HL-60 (cell line): ENCODE measurements around the gene TFPI.

ENCODE experiments used
- GABPA ChIP-seq: IDR thresholded peaks from 2 replicates; pipeline ENCODE4 v1.6.1; 2012; ENCODE audit warnings: low read depth
- POLR2AphosphoS5 ChIP-seq: IDR thresholded peaks from 2 replicates; pipeline ENCODE4 v1.6.1; 2012; ENCODE audit warnings: low read depth
- TF ChIP-seq, protein P1 (sequence below): IDR thresholded peaks from 2 replicates; pipeline ENCODE4 v1.6.1; 2012; ENCODE audit warnings: low read depth; ENCODE audit not compliant: insufficient replicate concordance
- TF ChIP-seq, protein P2 (sequence below): IDR thresholded peaks from one replicate; pipeline ENCODE4 v1.5.1; 2011; ENCODE audit warnings: low read length, control low read depth, inconsistent platforms; ENCODE audit not compliant: insufficient read depth

DNA sequence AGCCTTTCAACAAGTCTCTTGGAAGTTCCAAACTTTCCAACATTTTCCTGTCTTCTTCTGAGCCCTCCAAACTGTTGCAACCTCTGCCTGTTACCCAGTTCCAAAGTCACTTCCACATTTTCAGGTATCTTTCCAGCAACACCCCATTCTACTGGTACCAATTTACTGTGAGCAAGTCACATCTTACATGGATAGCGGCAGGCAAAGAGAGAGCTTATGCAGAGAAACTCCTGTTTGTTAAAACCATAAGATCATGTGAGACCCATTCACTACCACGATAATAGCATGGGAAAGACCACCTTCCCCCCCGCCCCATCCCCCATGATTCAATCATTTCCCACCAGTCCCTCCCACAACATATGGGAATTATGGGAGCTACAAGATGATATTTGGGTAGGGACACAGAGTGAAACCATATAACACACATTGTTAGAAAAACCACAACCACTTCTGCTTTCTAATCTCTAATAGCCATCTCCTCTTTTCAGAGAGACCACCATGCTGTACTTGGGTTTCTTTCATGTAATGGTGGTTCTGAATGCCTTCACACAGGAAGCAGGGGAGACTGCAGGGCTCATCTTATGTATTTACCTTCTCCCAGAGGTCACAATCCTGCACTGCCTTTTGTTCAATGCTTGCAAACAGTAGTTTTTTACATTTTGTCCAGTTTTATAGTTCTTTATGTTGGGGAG is 60.2 kb downstream of the TFPI start:
- TF ChIP-seq POLR2AphosphoS5 (no peak), GABPA (no peak)
- TF ChIP-seq, protein P1, sequence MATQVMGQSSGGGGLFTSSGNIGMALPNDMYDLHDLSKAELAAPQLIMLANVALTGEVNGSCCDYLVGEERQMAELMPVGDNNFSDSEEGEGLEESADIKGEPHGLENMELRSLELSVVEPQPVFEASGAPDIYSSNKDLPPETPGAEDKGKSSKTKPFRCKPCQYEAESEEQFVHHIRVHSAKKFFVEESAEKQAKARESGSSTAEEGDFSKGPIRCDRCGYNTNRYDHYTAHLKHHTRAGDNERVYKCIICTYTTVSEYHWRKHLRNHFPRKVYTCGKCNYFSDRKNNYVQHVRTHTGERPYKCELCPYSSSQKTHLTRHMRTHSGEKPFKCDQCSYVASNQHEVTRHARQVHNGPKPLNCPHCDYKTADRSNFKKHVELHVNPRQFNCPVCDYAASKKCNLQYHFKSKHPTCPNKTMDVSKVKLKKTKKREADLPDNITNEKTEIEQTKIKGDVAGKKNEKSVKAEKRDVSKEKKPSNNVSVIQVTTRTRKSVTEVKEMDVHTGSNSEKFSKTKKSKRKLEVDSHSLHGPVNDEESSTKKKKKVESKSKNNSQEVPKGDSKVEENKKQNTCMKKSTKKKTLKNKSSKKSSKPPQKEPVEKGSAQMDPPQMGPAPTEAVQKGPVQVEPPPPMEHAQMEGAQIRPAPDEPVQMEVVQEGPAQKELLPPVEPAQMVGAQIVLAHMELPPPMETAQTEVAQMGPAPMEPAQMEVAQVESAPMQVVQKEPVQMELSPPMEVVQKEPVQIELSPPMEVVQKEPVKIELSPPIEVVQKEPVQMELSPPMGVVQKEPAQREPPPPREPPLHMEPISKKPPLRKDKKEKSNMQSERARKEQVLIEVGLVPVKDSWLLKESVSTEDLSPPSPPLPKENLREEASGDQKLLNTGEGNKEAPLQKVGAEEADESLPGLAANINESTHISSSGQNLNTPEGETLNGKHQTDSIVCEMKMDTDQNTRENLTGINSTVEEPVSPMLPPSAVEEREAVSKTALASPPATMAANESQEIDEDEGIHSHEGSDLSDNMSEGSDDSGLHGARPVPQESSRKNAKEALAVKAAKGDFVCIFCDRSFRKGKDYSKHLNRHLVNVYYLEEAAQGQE = no peak
- TF ChIP-seq, protein P2, sequence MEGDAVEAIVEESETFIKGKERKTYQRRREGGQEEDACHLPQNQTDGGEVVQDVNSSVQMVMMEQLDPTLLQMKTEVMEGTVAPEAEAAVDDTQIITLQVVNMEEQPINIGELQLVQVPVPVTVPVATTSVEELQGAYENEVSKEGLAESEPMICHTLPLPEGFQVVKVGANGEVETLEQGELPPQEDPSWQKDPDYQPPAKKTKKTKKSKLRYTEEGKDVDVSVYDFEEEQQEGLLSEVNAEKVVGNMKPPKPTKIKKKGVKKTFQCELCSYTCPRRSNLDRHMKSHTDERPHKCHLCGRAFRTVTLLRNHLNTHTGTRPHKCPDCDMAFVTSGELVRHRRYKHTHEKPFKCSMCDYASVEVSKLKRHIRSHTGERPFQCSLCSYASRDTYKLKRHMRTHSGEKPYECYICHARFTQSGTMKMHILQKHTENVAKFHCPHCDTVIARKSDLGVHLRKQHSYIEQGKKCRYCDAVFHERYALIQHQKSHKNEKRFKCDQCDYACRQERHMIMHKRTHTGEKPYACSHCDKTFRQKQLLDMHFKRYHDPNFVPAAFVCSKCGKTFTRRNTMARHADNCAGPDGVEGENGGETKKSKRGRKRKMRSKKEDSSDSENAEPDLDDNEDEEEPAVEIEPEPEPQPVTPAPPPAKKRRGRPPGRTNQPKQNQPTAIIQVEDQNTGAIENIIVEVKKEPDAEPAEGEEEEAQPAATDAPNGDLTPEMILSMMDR = no peak
